Fibroblast of upper back skin (primary cell): Measurements from ENCODE around the gene KHDRBS2.
"Not testable (repeated sequence)": the region's sequence is repeated elsewhere in the genome, so short reads cannot be mapped to it uniquely, and the experiment has no call there.

Source experiments
- DNase-seq: peaks from one replicate; pipeline ENCODE4 v3.0.0-alpha.2; 2013

The KHDRBS2 gene

GRCh38 chr6:61835237-61835636, 450.8 kb downstream of the KHDRBS2 start:
- DNase-seq = no peak

GRCh38 chr6:61833176-61833755, 452.8 kb downstream of the KHDRBS2 start:
- no peak for DNase-seq

- no peak for DNase-seq
Measured at GRCh38 chr6:61817716-61818115, 468.3 kb downstream of the KHDRBS2 start.

- DNase-seq = no peak
Measured at GRCh38 chr6:61810047-61810446, 476.0 kb downstream of the KHDRBS2 start.

GRCh38 chr6:61809004-61809595, 476.9 kb downstream of the KHDRBS2 start:
- DNase-seq = peak; percentile 2

GRCh38 chr6:61787998-61788397, 498.0 kb downstream of the KHDRBS2 start:
- DNase-seq = no peak

- DNase-seq = not testable (repeated sequence)
Measured at GRCh38 chr6:61769446-61769845, 516.6 kb downstream of the KHDRBS2 start.

- DNase-seq = no peak
Measured at GRCh38 chr6:61755739-61756138, 530.3 kb downstream of the KHDRBS2 start.

- no peak for DNase-seq
Measured at GRCh38 chr6:61751986-61752385, 534.0 kb downstream of the KHDRBS2 start.

- DNase-seq = no peak
Measured at GRCh38 chr6:61745994-61746393, 540.0 kb downstream of the KHDRBS2 start.

GRCh38 chr6:61711849-61712248, 574.2 kb downstream of the KHDRBS2 start:
- DNase-seq = no peak

- DNase-seq = no peak
Measured at GRCh38 chr6:61688165-61688564, 597.9 kb downstream of the KHDRBS2 start.

GRCh38 chr6:61682562-61682961, 603.5 kb downstream of the KHDRBS2 start:
- DNase-seq = no peak

GRCh38 chr6:61679625-61680024, 606.4 kb downstream of the KHDRBS2 start:
- DNase-seq = no peak

GRCh38 chr6:61675734-61676133, 610.3 kb downstream of the KHDRBS2 start:
- DNase-seq = no peak

GRCh38 chr6:61649845-61650244, 636.2 kb downstream of the KHDRBS2 start:
- no peak for DNase-seq

GRCh38 chr6:61640463-61640862, 645.6 kb downstream of the KHDRBS2 start:
- no peak for DNase-seq
